Ishikawa (cell line): ENCODE measurements around the gene UBE2QL1.

Source experiments
- CREB1 ChIP-seq: IDR thresholded peaks from 2 replicates; pipeline ENCODE4 v1.6.1; 2012; ENCODE audit warnings: low read depth
- EP300 ChIP-seq: IDR thresholded peaks from 2 replicates; pipeline ENCODE4 v1.6.1; 2012; ENCODE audit warnings: borderline replicate concordance
- FOXM1 ChIP-seq: IDR thresholded peaks from 2 replicates; pipeline ENCODE4 v1.6.1; 2012; ENCODE audit warnings: low read depth, borderline replicate concordance
- MAX ChIP-seq: IDR thresholded peaks from 2 replicates; pipeline ENCODE4 v1.6.1; 2012
- NFIC ChIP-seq: IDR thresholded peaks from 2 replicates; pipeline ENCODE4 v1.6.1; 2012
- RAD21 ChIP-seq: IDR thresholded peaks from 2 replicates; pipeline ENCODE4 v1.6.1; 2012; ENCODE audit warnings: low read depth

GRCh38 chr5:6484446-6484845, 35.8 kb downstream of the UBE2QL1 start:
- TF ChIP-seq EP300 (no peak), MAX (no peak), FOXM1 (no peak), RAD21 (no peak), CREB1 (no peak), NFIC (no peak)
